NCI-H2107 treated with DMSO at 0.1 percent for 48 hours (cell line): ENCODE measurements around the gene LPP.

ENCODE experiments used
- DNase-seq: peaks from one replicate; lab custom pipeline; 2025; ENCODE audit not compliant: unreplicated experiment; lab: John Stamatoyannopoulos, UW

Gene LPP

GRCh38 chr3:188807006-188807405, 653.0 kb downstream of the LPP start:
- DNase-seq, result no peak

DNA sequence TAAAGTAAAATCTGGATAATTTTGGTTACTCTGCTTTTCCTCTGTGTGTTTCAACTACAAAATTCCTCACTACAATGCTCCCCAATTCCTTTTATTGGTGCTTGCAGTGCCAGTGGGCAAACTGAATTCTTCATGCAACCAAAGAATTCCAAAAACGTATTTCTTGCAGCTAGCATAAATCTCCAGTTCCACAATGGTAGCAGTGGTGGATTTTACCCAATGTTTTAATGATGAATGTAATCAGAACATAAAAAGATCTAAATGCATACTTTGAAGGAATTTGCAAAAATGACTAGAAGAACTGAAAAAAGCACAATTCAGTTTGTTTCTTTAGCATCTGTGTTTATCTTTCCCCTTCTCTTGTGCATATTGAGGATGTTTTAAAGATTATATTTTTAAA, 658.2 kb downstream of the LPP start:
- no peak for DNase-seq

GRCh38 chr3:188814581-188814980, 660.6 kb downstream of the LPP start:
- DNase-seq, result no peak

- no peak for DNase-seq
These were observed 663.4 kb downstream of the LPP start for GRCh38 chr3:188817103-188817934.

DNA sequence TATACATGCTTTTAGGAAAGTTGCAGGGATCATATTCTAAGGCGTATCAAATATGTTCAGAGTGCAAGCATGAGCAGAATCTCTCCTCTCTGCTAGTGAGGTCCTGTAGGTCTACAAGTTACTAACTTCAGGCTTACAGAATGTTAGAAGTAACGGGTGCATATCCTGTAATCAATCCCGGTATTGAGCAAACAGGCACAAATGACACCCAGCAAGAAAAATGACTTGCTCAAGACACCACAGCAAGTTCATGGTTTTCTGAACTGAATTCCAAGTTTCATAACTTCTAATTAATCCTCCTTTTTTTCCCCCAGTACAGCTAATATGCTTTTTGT, 663.9 kb downstream of the LPP start:
- DNase-seq, result no peak

DNA sequence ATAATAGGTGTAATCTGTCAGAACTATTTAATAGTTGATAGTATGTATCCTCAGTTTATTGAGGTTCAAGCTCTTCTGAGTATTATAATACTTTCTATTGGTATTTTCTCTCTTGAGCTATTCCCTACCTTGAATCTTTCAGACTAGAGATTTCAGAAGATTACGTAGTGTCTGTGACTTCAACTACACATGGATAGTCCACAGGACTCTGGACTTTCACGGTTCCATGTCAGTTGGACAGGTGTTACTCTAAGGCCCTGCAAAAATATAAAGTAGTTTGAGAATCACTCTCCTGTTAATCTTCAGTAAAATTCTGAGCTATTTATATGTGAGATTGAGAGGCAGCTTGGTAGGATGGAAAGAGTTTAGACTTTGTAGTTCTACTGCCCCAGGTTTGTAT, 664.3 kb downstream of the LPP start:
- DNase-seq, result no peak

DNA sequence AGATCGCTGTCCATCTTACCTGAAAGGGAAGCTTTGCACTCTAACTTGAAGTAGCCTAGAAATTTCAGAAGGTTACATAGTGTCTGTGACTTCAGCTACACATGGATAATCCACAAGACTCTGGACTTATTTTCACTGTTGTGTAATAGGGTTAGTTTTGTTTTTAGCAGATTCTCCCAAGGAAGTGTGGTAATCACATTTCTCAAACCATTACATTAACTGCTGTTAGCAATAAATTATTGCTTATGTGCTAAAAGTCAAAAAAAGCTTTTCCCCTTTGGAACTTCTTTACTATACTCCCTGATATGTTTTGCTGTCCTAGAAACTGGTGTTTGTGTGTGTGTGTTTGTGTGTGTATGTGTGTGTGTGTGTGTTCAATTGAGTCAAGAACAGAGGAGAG, 666.0 kb downstream of the LPP start:
- no peak for DNase-seq

DNA sequence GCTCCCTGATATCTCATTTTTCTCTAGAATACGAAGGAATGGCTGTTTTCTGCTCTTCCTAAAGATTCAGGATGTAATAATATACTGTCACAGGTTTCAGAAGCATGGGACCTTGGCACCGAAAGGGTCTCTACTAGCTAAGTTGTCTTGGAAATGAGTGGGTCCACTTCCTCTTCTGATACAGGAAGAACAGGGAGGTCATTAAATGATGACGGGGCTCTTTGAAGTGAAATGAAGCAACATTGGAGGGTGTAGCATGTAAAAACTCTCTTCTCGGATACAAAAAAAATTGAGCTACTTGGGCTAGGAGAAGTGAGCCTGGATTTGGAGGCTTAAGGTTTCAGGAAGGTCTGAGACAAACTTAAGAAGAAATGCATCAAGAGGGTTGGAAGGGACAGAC, 668.0 kb downstream of the LPP start:
- no peak for DNase-seq

DNA sequence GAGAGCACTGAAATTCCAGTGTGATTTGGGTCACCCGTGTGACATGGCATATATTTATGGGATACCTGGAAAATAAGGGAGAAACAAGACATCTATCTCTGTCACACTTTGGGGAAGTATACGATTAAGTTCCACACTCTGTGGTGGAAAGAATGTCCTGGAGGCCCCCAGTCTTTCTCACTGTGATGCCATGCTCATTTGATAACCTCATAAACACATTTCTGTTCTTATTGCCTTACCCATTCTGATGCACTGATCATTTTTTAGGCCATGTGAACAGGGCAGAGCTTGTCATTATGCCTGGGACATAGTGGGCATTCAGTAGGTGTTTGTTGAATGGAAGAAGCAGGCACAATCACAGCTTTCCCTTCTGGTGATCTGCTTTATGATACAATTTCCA, 668.5 kb downstream of the LPP start:
- DNase-seq, result no peak

- DNase-seq, result no peak
These were observed 670.6 kb downstream of the LPP start for GRCh38 chr3:188824566-188824965.

- DNase-seq, result no peak
These were observed 671.9 kb downstream of the LPP start for GRCh38 chr3:188825901-188826300.

- no peak for DNase-seq
These were observed 672.6 kb downstream of the LPP start for GRCh38 chr3:188826574-188826973.

- DNase-seq, result no peak
These were observed 673.1 kb downstream of the LPP start for GRCh38 chr3:188827103-188827502.

GRCh38 chr3:188827576-188827975, 673.6 kb downstream of the LPP start:
- no peak for DNase-seq

- DNase-seq, result no peak
These were observed 675.2 kb downstream of the LPP start for GRCh38 chr3:188829130-188829529.

DNA sequence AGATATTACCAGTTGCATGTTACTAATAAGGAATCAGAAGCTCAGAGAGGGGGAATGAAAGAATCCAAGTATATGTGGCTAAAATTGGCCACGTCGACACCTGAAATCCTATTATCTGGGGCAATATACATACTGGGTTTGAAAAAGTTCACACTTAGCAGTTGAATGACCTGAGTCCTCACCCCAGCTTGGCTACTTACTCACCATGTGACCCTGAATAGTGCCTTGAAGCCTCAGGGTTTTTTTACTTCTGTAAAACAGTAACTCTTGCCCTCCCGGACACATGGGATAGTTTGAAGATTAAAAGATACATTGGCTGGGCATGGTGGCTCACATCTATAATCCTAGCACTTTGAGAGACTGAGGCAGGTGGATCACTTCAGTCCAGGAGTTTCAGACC, 675.6 kb downstream of the LPP start:
- no peak for DNase-seq

DNA sequence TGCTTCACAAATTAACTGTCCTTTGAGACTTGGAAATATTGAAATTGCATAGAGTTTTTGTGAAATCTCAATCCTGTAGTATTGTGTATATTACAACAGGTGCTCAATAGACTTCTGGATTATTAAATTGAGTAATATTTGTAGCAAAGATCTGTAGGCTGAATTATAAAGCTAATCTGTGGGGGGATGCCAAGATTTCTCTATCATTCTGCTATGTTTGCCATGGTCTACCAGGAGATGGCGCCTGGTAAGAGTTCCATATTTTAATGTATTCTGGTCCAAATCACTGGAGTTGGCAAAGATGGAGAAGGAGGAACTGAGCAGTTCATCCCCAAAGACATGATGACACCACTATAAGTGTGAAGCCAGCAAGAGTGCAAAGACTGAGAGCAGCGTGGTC, 676.9 kb downstream of the LPP start:
- DNase-seq, result no peak

DNA sequence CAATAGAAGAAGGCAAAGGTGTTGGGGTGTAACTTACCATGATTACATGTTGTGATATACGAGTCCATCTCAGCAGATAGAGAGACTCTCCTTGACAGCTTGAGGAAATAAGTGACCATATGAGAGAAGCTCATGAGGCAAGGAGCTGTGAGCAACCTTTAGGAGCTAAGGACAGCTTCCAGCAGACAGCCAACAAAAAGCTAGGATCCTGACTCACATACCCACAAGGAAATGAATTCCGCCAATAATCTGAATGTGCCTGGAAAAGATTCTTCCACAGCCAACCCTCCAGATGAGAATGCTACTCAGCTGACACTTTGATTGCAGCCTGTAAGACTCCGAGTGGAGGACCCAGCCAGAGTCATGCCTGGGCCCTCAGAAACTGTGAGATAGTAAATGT, 678.2 kb downstream of the LPP start:
- DNase-seq, result no peak

DNA sequence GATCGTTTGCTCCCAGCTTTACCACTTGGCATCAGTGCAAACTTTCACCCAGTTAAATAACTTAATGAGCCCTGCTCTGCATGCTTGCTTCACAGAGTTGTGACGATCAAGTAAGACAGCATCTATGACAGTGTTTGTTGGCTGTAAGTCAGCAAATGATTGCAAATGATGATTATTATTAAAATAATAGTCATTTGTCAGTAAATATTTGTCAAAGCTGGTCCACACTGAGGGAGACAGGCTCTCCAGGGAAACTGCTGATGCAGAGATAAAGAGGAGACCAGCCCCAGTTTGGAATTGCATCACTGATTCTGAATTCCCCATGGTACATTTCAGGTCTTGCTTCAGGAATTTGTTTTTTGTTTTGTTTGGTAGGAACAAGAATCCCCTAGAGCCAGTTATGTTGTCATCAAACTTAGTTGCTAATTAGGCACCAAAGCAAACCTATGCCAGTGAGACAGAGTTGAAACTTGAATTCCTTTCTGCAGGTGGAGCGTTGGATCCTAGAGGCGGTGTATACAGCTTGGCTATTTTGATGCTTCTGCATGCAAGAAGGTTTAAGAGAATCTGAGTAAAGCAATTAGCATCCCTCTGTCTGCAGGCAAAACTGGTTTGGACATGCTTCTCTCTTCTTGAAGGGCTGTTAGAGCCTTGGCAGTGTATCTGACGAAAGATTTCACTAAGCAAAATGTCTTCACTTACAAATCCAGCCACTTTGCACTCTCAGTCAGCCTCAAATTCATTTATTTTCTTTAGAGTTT, 679.2 kb downstream of the LPP start:
- no peak for DNase-seq

DNA sequence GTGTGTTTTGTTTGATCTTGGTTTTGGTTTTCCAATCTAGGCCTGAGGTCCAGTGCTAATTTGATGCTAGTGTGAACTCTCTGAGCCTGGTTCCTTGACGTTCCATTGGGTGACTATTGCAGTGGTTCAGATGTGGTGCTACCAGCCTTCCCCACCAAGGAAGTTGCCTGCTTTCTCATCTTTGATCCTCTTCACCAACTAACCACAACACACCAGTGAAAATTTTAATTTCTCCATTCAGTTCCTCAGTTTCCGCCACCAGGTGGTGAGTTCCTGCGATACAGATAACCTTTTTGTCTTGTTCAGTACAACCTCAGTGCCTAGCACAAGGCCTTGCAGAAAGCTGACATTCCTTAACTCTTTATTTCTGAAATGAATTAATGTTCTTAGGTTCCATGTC, 680.4 kb downstream of the LPP start:
- no peak for DNase-seq

GRCh38 chr3:188839187-188839695, 685.3 kb downstream of the LPP start:
- no peak for DNase-seq

DNA sequence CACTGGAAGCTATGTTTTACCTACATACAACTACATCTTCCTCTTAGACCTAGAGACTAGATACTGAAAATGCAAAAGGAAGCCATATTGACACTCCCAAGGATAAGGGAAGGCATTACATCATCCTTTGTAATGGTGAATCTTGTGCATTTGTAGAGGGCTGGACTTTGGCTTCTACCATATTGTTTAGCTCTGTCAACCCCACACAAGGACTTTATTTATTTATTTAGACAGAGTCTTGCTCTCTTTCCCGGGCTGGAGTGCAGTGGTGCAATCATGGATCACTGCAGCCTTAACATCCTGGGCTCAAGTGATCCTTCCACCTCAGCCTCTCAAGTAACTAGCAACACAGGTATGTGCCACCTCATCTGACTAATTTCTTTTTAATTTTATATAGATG, 686.3 kb downstream of the LPP start:
- no peak for DNase-seq
